Mucosa of descending colon (tissue), 3 donors: ENCODE results near the gene TYRO3. TPM values are rescaled to one million over a fixed set of nuclear protein-coding genes. Genes with fewer than 3 reads are reported as not detected.

ENCODE experiments used
- ATAC-seq: fragments of 200-7000 bp; cut with Tn5 transposase; one replicate; pipeline ENCODE4 v1.9.1; 2020; ENCODE audit warnings: mild to moderate bottlenecking, moderate library complexity
- DNase-seq, 3 donors: peaks; one replicate each; pipeline ENCODE4 v3.0.0-alpha.2; 2020
- H3K36me3 ChIP-seq: fragments of 200-600 bp; one replicate; pipeline ENCODE4 v1.8.0; 2021; ENCODE audit warnings: low read depth, mild to moderate bottlenecking
- H3K4me1 ChIP-seq: fragments of 200-600 bp; one replicate; pipeline ENCODE4 v1.8.0; 2021; ENCODE audit warnings: low read depth, mild to moderate bottlenecking
- H3K4me3 ChIP-seq: fragments of 200-600 bp; one replicate; pipeline ENCODE4 v1.8.0; 2021; ENCODE audit warnings: mild to moderate bottlenecking
- H3K9me3 ChIP-seq: fragments of 200-600 bp; one replicate; pipeline ENCODE4 v1.8.0; 2021; ENCODE audit warnings: mild to moderate bottlenecking
- intact Hi-C, 2 donors: fragments of 100-400 bp; cut with DNase I in 1 of 2; cut with micrococcal nuclease in 1 of 2; formaldehyde crosslinking; loops; one replicate each; pipeline versions ENCODE4 v1.11.0 to v1.11.1; 2022; cut with DNase I, micrococcal nuclease
- total RNA-seq, 3 donors: library from RNA; stranded (reverse); fragmentation: NEBNext Ultra II Directional in 2 of 3; extraction: Animal tissue kit (Norgen Biotek cat#: 25700) in 2 of 3; gene quantifications; one replicate each; pipeline versions ENCODE4 v1.2.1 to v1.2.4, GENCODE V29; 2021 to 2023
- TF ChIP-seq, protein P1 (sequence below): fragments of 200-600 bp; IDR thresholded peaks from one replicate; pipeline ENCODE4 v1.8.0; 2022; ENCODE audit warnings: antibody characterized with exemption, mild to moderate bottlenecking
- donor health status: DM: no; HTN: no; CAD: no; lungs with moderate emphysema.
- donor health status: DM: no; HTN: no; CAD: no.
- donor health status: DM: no; HTN: yes; CAD: no.

TYRO3 gene
- total RNA-seq, 3 donors from 2014 or later: 1.9 to 8.5 (median 2.3) TPM

DNA sequence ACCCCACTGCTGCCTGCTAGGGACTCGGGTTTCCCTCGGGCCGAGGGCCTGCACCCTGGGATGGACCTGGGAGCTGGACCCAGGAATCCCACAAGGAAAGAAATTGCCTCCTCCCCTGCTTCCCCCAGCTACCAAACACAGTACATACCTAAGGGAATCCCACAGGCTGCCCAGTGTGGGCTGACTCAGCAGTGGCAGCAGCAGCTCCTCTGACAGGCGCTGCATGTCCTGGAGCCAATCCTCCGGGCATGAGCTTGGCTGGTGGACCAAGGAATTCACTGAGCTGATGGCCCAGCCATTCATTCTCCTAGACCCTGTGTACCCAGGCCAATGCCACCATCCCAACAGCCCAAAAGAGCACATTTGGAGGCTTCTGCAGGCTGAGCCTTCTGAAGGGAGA lies 35.9 kb upstream of the TYRO3 start:
- Histone ChIP-seq H3K4me3 (no peak overlapping the region), H3K36me3 (peaks cover 5% of the 10 kb centered on the region), H3K9me3 (no peaks in the 10 kb centered on the region), H3K4me1 (no peaks in the 10 kb centered on the region)
- TF ChIP-seq, protein P1, sequence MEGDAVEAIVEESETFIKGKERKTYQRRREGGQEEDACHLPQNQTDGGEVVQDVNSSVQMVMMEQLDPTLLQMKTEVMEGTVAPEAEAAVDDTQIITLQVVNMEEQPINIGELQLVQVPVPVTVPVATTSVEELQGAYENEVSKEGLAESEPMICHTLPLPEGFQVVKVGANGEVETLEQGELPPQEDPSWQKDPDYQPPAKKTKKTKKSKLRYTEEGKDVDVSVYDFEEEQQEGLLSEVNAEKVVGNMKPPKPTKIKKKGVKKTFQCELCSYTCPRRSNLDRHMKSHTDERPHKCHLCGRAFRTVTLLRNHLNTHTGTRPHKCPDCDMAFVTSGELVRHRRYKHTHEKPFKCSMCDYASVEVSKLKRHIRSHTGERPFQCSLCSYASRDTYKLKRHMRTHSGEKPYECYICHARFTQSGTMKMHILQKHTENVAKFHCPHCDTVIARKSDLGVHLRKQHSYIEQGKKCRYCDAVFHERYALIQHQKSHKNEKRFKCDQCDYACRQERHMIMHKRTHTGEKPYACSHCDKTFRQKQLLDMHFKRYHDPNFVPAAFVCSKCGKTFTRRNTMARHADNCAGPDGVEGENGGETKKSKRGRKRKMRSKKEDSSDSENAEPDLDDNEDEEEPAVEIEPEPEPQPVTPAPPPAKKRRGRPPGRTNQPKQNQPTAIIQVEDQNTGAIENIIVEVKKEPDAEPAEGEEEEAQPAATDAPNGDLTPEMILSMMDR: no peak
- no peak for DNase-seq
- ATAC-seq: no peak
- intact Hi-C loops: no loop called here

DNA sequence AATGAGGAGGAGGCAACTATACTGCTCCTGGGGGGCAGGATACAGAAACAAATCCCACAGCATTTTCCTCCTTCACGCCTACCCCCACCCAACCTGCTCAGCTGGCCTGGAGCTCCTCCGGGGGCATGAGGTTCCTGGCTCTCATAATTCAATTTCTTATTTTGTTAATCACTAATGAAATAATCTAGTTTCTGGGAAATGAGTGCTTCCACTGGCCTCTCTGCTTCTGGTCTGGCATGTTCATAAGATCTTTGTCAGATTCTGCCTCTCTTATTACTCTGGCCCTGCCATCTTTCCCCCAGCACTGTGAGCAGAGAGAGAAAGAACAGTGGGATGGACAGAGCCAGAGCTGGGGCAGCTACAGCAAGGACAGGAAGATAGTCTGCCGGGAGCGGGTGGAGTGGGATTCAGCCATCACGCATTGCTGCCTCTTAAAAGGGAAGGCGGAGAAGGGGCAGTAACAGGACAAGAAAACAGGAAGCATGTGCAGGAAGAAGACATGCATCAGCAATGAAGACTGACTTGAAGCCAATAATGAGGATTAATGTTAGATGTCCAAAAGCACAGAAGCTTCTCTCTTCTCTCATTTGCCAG lies 28.6 kb upstream of the TYRO3 start:
- TF ChIP-seq, protein P1: no peak
- Histone ChIP-seq H3K4me3 (no peak overlapping the region), H3K4me1 (no peaks in the 10 kb centered on the region), H3K36me3 (peaks cover 9% of the 10 kb centered on the region), H3K9me3 (no peaks in the 10 kb centered on the region)
- intact Hi-C loops: no loop called here
- DNase-seq (no peak), ATAC-seq (no peak)

DNA sequence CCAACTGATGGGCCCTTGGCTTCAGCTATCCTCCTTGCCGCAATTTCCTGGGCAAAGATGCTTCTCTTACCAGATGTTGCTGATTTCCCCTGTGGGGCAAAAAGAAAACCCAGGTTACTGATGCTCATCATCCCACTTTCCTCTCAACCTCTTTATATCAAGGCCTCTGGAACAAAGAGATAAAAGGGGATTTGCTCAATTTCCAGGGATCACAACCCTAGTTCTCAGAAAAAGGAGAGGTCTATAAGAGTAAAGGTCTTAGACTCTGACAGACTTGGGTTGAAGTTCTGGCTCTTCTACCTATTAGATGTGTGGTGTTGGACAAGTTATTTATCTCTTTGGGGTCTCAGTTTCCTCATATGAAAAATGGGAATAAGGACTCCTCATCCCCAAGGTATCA lies 23.5 kb upstream of the TYRO3 start:
- no peak overlapping the region for H3K4me3 ChIP-seq
- DNase-seq: no peak
- H3K4me1 ChIP-seq: no peaks in the 10 kb centered on the region
- intact Hi-C loops: no loop called here
- no peaks in the 10 kb centered on the region for H3K36me3 ChIP-seq
- ATAC-seq: no peak
- no peaks in the 10 kb centered on the region for H3K9me3 ChIP-seq
- TF ChIP-seq, protein P1: no peak

DNA sequence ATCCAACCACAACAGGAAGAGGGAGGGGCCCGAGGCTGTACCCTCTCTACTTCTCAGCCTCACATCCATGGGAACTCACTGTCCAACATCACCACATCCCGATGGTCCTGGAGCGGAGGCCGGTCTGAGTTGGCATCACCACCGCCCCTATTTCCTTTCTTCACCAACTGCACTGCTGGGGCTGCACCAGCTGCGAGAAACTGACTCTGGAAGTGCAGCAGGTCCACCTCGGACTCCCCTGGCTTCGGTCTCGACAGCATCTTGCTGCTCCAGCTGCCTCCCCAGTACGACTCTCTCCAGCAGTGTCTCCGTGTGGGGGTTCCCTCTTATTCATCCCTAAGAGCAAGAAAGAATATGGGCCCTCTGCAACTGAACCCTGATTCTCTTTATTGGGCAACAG lies 22.1 kb upstream of the TYRO3 start:
- H3K4me1 ChIP-seq: no peaks in the 10 kb centered on the region
- intact Hi-C loops: no loop called here
- ATAC-seq: no peak
- no peak overlapping the region for H3K4me3 ChIP-seq
- H3K36me3 ChIP-seq: no peaks in the 10 kb centered on the region
- DNase-seq: no peak
- TF ChIP-seq, protein P1: no peak
- H3K9me3 ChIP-seq: no peaks in the 10 kb centered on the region

DNA sequence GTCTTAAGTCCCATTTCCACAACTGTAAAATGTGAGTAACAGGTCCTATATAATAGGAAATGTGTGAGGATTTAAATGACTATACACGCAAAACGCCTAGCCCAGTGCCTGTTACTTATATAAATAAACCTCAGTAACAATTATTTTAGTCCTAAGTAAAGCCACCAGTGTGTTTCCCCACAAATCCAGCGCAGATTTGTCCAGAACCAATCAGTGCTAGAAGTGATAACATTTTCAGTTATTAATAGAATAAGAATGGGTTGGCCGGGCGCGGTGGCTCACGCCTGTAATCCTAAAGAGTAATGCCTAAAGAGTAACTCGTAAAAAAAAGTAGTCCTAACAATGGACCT lies 15.5 kb upstream of the TYRO3 start:
- TF ChIP-seq, protein P1: no peak
- peaks cover 11% of the 10 kb centered on the region for H3K4me1 ChIP-seq
- H3K4me3 ChIP-seq: peak overlapping the region; percentile 65
- intact Hi-C loops: no loop called here
- no peak for ATAC-seq
- no peak for DNase-seq
- no peaks in the 10 kb centered on the region for H3K9me3 ChIP-seq
- no peaks in the 10 kb centered on the region for H3K36me3 ChIP-seq

DNA sequence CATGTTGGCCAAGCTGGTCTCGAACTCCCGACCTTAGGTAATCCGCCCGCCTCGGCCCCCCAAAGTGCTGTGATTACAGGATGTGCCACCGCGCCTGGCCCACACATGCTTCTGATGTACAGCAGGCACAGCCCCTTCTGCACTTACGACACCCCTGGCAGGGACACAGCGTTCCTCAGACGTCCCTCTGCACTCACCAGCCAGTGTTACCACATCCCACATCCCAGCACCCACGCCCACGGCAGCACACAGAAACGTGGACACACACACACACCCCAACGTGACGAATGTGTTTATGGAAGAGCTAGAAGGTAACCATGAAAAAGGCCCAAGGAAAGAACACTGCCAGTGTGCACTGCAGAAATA lies 14.4 kb upstream of the TYRO3 start:
- Histone ChIP-seq H3K36me3 (no peaks in the 10 kb centered on the region), H3K9me3 (no peaks in the 10 kb centered on the region), H3K4me3 (no peak overlapping the region), H3K4me1 (peaks cover 11% of the 10 kb centered on the region)
- intact Hi-C loops: no loop called here
- DNase-seq (peak in 2 of 3 donors; percentile 18 to 60), ATAC-seq (peak; percentile 3)
- TF ChIP-seq, protein P1: no peak
